GM21390 (cell line): Measurements from ENCODE around the gene PTPN2.

Source experiments
- ATAC-seq: cut with Tn5 transposase; IDR thresholded peaks from one replicate; pipeline ENCODE4 v1.9.1; 2021; ENCODE audit not compliant: unreplicated experiment

The PTPN2 gene

DNA sequence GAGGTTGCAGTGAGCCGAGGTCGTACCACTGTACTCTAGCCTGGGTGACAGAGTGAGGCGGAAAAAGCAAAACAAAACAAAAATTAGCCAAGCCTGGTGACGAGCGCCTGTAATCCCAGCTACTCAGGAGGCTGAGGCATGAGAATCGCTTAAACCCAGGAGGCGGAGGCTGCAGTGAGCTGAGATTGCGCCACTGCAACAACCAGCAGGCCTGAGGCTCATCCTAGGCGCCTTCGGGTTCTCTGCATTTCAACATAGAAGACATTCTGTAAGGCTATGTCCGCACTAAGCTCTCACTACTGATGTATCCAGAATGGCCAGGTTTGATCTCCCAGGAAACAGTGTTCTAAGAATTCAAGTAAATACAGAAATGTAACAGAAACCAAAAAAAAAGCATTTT, 23.5 kb downstream of the PTPN2 start:
- ATAC-seq, result no peak

DNA sequence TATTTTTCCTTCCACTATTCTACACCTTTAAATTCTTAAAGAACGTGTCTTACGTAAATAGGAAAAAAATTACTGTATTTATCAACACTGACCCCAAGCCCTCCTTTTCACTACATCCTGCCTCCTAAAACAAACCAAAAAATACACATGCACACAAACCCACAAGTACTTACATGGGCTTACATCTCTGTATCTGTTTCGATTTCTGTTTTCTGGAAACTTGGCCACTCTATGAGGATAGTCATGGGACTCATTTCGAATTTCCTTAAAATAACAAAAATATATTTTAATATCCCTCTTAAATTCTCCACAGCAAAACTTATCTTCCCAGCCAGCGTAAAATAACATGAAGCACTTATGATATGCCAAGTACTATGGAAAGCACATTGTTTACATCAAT, 25.0 kb downstream of the PTPN2 start:
- no peak for ATAC-seq

DNA sequence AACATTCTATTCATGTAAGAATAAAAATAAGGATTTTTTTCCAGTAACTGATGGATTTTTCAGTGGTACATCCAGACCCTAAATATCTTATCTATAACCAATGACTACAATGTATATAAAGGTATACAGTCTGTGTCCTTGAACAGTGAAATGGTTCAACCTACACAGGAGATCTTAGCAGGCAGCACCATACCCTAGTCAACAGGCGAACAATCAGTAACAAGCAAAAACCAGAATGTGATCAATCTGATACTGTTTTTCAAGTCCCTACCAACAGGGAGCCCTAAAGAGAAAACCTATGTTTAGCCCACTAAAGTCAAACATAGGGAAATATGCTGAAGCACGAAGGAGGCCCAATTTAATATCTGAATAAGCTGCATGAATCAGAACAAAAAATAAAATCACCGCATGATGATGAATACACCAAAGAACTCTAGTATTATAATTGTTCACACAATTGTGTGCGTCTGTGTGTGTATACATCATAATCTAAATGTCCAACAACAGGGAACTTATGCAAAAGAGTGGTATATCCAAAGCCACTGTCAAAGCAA, 26.0 kb downstream of the PTPN2 start:
- no peak for ATAC-seq

- no peak for ATAC-seq
Observed at GRCh38 chr18:12857215-12857905, 26.7 kb downstream of the PTPN2 start.

- ATAC-seq, result no peak
Observed at GRCh38 chr18:12855916-12856315, 28.1 kb downstream of the PTPN2 start.

DNA sequence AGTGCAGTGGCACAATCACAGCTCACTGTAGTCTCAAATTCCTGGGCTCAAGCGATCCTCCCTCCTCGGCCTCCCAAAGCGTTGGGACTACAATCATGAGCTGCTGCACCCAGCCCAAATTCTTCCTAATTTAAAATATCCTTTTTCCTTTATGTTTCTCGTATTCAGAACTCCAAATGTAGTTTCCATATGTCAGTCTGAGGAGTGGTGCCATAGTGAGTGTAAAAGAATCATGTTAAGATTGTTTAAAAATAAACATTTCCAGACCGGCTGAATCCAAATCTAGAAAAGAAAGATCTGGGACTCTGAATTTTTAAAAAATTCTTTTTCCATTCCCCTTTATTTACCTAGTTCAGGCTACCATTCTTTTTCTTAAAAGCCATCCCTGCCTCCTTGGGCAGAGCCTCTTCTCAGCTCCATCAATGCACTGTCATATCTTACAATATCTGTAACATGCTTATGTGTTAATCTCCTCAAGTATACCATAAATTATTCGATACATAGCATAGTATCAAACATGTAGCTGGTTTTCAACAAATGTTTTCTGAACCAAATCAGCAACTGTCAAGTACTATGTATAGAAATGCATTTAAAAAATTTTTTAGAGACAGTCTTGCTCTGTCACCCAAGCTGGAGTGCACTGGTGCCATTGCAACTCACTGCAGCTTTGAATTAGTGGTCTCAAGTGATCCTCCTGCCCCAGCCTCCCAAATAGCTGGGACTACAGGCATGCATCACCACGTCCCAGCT, 31.3 kb downstream of the PTPN2 start:
- ATAC-seq, result no peak

GRCh38 chr18:12851716-12852115, 32.3 kb downstream of the PTPN2 start:
- ATAC-seq, result no peak

DNA sequence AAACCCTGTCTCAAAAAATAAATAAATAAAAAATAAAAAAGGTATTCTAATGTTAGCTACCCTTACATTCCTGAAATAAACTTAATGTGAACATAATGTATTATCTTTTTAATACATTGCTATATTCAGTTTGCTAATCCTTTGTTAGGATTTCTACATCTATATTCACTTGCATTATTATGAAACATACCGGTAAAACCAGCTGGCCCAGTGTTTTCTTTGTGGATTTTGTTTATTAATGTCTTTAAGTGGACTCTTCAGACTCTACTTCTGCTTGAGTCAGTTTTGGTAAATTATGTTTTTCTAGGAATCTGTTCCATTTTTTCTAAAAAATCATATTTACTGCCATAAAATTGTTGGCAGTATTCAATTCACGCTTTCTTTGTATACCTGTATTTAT, 34.5 kb downstream of the PTPN2 start:
- no peak for ATAC-seq

DNA sequence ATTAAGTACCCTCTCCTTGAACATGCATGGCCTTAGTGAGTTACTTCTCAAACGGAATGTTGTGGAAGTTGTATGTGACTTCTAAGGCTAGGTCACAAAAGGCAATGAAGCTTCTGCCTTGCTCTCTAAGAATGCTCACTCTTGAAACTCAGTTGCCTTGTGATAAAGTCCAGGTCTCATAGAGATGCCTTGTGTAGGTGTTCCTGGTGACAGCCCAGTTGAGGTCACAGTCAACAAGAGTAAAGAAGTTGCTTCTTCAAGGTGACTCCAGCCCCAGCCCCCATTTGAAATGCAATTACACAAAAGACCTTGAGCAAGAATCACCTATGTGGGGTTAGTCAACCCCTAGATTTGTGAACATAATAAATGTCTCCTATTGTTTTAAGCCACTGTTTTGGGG, 35.6 kb downstream of the PTPN2 start:
- ATAC-seq, result no peak

- no peak for ATAC-seq
Observed at GRCh38 chr18:12844391-12844790, 39.6 kb downstream of the PTPN2 start.

DNA sequence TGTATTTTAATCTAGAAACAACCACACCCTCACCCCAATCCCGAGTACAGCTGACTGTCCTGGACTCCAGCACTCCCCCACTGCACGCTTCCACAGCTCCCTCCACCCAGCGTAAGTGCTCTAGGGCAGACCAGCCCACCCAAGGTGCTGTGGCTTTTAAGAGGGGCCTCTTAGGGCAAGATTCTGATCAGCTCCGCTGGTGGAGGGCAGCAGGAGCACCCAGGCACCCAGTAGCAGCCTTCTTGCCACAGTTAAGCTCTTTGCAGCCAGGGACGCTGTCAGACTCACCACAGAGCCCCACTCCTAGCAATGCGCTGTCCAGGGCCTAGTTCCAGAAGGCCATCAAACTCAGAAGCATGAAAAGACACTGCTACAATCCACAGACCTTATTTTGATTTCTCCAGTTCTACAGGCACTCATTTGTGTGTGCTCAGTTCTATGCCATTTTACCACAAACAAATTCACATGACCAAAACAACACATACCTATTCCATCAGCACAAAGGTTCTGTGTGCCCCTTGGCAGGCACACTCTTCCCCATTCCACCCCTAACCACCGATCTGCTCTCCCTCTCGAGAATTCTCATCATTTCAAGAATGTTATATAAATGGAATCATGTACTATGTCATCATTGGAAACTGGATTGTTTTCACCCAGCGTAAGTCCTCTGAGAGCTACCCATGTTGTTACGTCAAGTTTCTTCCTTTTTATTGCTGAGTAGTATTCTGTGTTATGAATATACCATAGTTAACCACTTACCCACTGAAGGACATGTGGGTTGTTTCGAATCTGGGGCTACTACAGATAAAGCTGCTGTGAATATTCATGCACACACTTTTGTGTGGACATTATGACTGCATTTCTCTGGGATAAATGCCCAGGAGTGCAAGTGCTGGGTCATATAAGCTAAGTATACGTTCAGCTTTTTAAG, 40.4 kb downstream of the PTPN2 start:
- ATAC-seq, result no peak

GRCh38 chr18:12842459-12843380, 41.3 kb downstream of the PTPN2 start:
- no peak for ATAC-seq

DNA sequence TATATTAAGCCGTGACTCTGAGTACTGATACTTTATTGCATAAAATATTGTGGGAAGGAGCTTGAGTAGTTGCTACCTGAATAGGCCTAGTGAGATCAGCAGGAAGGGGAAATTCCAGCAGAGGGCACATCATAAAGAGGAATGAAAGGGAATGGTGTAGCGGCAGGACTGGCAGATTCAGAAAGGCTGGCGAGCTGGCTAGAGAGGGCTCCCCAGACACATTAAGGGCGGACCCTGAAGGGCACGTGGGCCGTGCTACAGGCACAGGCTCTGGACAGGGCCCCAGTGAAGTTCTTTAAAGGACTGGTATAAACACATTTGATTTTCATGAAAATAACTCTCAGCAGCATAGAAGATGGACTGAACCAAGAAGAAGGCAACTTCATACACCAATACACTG, 43.0 kb downstream of the PTPN2 start:
- no peak for ATAC-seq

- ATAC-seq, result no peak
Observed at GRCh38 chr18:12840382-12840781, 43.7 kb downstream of the PTPN2 start.

DNA sequence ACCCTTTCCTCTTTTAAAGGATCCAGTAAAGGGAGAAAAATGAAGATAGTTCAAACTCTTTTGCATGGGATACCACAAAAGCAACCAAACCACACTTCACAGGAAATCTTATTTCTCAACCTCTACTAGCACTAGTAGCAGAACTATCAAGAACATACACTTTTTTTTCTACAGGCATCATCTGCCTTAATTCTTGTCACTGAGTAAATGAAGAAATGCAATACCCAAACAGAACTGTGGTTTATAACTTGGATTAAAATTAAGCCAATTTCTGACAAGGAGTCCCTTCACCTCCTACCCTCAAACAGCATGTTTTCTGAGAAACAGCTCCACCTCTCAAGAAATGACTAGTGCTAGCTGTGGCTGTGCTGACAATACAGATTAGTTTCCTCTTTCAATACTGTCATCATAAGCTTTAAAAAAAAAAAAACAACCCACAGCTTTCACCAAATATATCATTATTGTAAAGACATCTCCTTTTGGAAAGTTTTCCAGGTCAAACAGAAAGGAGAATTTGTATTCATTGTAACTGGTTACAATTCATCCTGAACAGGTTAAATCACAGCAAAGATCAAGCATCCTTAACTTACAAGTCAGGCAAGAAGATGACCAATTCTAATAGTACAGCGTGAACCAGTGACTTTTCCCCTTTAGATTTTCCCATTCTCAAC, 44.4 kb downstream of the PTPN2 start:
- ATAC-seq, result peak; percentile 69

GRCh38 chr18:12839057-12839525, 44.9 kb downstream of the PTPN2 start:
- peak; percentile 47 for ATAC-seq

- no peak for ATAC-seq
Observed at GRCh38 chr18:12838178-12838634, 45.8 kb downstream of the PTPN2 start.

- ATAC-seq, result no peak
Observed at GRCh38 chr18:12837747-12838146, 46.3 kb downstream of the PTPN2 start.

DNA sequence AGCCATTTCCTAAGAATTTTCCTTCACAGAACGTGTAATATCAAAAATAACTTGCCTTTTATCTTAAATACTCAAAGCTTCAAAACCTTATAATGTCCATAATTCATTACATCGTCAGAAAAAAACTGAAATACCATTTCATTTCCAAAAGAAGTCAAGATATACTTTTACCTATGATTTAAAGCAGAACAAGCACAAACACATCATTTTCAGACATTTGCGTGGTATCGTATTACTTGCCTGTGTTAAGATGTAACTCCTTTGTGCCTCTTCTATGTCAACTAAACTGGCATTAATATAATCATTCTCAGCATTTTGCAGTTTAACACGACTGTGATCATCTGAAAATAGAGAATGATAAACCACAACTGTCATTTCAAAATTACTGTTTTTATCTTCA, 47.5 kb downstream of the PTPN2 start:
- no peak for ATAC-seq
